ENCODE data around the gene EPOP. TPM values are rescaled to one million over a fixed set of nuclear protein-coding genes. Genes with fewer than 3 reads are reported as not detected.
A peak's percentile ranks its signal among the peaks of the same experiment; 100 is the strongest.

EPOP gene
- total RNA-seq, 1 donor from 2014 or later, result 8.2 TPM

DNA sequence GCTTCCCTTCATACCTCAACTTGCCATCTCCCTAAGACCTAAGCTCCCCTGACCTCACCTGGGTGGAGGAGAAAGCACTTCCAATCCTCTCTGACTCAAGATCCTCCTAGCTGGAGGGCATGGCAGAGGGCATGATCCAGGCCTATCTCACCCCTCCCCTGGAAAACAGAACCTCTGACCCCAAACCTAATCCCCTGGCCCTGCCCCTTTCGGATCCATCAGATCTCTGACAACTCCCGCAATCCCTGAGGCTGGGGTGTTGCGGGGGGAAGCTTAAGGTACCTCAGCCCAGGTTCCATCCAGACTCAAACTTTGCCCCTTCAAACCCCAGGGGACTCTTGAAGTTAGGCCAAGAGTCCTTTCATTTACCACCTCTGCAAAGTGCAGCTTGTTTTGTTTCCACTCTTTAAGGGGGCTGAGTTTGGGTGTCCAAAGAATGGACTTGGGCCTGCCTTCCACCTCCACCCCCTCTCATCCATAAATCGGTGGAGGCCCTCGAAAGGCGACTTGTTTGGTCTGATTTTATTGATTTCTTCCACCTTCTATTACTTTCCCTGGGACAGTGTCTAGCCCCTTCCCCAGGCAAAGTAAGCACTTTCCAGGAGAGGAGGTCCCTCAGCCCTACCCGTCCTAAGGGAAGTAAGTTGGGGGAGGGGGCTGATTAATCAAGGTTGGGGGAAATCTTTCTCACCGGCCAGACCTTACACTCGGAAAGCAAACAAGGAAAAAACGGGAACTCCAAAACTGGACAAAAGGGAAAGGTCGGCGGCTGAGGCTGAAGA is 2.6 kb downstream of the EPOP start:
- Mint-ChIP-seq H3K4me3 (ENCODE audit: low read depth) (peak overlapping the region; percentile 79), H3K9me3 (ENCODE audit: low read depth) (no peaks in the 10 kb centered on the region), H3K27me3 (peaks cover 73% of the 10 kb centered on the region), H3K27ac (peak overlapping the region; percentile 85), H3K4me1 (ENCODE audit: low read depth) (peaks cover 13% of the 10 kb centered on the region), H3K36me3 (ENCODE audit: insufficient read depth) (no peaks in the 10 kb centered on the region)
- no peak for DNase-seq (ENCODE audit: low spot score, unreplicated experiment)
- TF ChIP-seq, protein P1, sequence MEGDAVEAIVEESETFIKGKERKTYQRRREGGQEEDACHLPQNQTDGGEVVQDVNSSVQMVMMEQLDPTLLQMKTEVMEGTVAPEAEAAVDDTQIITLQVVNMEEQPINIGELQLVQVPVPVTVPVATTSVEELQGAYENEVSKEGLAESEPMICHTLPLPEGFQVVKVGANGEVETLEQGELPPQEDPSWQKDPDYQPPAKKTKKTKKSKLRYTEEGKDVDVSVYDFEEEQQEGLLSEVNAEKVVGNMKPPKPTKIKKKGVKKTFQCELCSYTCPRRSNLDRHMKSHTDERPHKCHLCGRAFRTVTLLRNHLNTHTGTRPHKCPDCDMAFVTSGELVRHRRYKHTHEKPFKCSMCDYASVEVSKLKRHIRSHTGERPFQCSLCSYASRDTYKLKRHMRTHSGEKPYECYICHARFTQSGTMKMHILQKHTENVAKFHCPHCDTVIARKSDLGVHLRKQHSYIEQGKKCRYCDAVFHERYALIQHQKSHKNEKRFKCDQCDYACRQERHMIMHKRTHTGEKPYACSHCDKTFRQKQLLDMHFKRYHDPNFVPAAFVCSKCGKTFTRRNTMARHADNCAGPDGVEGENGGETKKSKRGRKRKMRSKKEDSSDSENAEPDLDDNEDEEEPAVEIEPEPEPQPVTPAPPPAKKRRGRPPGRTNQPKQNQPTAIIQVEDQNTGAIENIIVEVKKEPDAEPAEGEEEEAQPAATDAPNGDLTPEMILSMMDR (IDR thresholded peaks at IDR 0.05; ENCODE audit: unreplicated experiment), result no peak

DNA sequence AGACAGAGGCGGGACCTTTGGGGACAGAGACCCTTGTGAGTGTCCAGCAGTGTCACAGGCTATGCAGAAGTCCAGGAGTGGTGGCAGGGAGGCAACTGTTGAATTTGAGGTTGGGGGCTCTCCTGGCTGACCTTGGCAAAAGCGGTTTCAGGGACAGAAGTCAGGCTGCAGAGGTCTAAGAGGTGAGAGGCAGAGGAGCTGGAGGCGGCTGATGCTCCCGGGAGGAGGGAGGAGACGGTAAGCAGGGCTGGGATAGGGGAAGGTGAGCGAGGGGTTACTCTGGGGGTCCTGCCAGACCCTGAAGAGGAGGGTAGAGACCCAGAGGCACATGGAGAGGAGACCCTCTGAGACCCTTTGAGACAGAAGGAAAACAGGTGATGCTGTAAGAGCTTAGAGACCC is 5.2 kb downstream of the EPOP start:
- no peak for DNase-seq (ENCODE audit: low spot score, unreplicated experiment)
- TF ChIP-seq, protein P1 (IDR thresholded peaks at IDR 0.05; ENCODE audit: unreplicated experiment), result no peak
- no peaks in the 10 kb centered on the region for H3K9me3 Mint-ChIP-seq (ENCODE audit: low read depth)
- no peaks in the 10 kb centered on the region for H3K36me3 Mint-ChIP-seq (ENCODE audit: insufficient read depth)
- H3K27ac Mint-ChIP-seq, result peak overlapping the region; percentile 23
- H3K4me1 Mint-ChIP-seq (ENCODE audit: low read depth), result peaks cover 13% of the 10 kb centered on the region
- H3K27me3 Mint-ChIP-seq, result peaks cover 56% of the 10 kb centered on the region
- no peak overlapping the region for H3K4me3 Mint-ChIP-seq (ENCODE audit: low read depth)

DNA sequence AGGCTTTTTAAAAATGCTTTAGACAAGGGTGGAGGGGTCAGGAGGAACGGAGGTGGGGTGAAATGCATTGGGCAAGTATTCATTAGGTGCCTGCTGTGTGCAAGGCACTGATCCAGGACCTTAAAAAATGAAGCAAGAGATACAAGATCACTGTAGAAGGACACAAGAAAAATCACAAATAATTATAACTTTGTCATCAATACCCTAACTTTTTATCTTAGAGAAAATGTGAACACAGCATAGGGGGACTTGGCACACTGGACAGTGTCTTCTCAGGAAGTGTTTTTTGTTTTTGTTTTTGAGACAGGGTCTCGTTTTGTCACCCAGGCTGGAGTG is 7.0 kb downstream of the EPOP start:
- Mint-ChIP-seq H3K27me3 (peaks cover 56% of the 10 kb centered on the region), H3K36me3 (ENCODE audit: insufficient read depth) (no peaks in the 10 kb centered on the region)

DNA sequence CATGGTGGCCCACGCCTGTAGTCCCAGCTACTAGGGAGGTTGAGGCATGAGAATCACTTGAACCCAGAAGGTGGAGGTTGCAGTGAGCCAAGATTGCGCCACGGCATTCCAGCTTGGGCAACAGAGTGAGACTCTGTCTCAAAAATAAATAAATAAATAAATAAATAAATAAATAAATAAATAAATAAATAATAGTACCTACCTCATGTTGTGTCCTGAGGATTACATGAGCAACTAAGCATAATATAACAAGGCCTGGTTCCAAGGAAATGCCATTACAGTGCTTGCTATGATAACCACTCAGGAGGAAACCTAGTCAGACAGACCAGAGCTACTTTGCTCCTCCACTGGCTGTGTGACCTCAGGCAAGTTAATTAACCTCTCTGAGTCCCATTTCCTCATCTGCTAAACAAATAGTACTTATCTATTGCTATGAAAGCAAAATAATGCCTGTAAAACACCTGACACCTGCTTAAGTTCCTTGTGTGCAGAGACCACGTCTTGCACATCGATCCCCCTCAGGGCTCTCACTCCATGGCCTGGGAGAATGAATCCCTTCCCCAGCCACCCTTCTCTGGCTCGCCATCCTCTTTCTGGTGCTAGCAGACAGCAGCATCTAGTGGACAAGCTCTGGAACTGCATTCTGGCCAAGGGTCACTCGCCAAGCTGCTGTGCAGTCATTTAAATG is 7.5 kb downstream of the EPOP start:
- H3K4me3 Mint-ChIP-seq (ENCODE audit: low read depth), result no peak overlapping the region
- H3K9me3 Mint-ChIP-seq (ENCODE audit: low read depth), result no peaks in the 10 kb centered on the region
- H3K36me3 Mint-ChIP-seq (ENCODE audit: insufficient read depth), result no peaks in the 10 kb centered on the region
- H3K27ac Mint-ChIP-seq, result peak overlapping the region; percentile 53
- TF ChIP-seq, protein P1 (IDR thresholded peaks at IDR 0.05; ENCODE audit: unreplicated experiment), result peak; percentile 95
- H3K27me3 Mint-ChIP-seq, result peaks cover 53% of the 10 kb centered on the region
- DNase-seq (ENCODE audit: low spot score, unreplicated experiment), result peak; percentile 59
- peaks cover 10% of the 10 kb centered on the region for H3K4me1 Mint-ChIP-seq (ENCODE audit: low read depth)

More for the DNA sequence above, 7.0 kb downstream of the EPOP start:
- Mint-ChIP-seq H3K4me1 (ENCODE audit: low read depth) (peaks cover 13% of the 10 kb centered on the region), H3K27ac (peak overlapping the region; percentile 53), H3K9me3 (ENCODE audit: low read depth) (no peaks in the 10 kb centered on the region), H3K4me3 (ENCODE audit: low read depth) (no peak overlapping the region)
- TF ChIP-seq, protein P1 (IDR thresholded peaks at IDR 0.05; ENCODE audit: unreplicated experiment), result peak; percentile 3
- no peak for DNase-seq (ENCODE audit: low spot score, unreplicated experiment)

DNA sequence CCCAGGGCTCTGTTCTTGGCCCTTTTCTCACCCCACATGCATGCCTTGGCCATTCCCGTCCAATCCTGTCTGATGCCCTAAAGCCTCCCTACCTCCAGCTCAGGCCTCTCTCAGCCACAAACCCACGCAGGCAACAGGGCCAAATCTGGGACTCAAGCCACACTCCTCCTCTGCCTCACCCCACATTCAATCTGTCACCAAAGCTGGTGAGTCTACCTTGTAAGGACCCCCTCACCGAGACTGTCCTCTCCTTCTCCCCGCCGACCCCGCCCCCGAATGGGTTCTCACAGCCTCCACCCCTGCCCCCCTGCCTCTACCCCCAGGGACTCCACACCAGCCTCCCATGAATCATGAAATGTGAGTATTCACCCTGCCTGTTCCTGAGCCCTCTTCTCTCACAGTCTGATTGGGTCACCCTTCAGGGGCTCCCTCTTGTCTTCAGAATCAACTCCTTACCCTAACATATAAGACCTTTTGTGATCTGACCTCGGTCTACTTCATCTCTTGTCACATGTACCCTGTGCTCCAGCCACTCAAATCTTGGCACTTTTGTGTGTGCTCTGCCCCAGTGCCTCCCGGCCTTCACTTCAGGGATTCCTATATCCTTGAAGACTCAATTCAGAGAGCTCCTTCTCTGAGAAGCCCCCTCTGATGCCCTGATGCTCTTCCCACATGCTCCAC is 10.7 kb downstream of the EPOP start:
- H3K27ac Mint-ChIP-seq, result no peak overlapping the region
- TF ChIP-seq, protein P1 (IDR thresholded peaks at IDR 0.05; ENCODE audit: unreplicated experiment), result no peak

More for the DNA sequence above, 10.7 kb downstream of the EPOP start:
- Mint-ChIP-seq H3K9me3 (ENCODE audit: low read depth) (no peaks in the 10 kb centered on the region), H3K36me3 (ENCODE audit: insufficient read depth) (no peaks in the 10 kb centered on the region), H3K4me3 (ENCODE audit: low read depth) (no peak overlapping the region), H3K27me3 (peaks cover 30% of the 10 kb centered on the region), H3K4me1 (ENCODE audit: low read depth) (peaks cover 2% of the 10 kb centered on the region)
- DNase-seq (ENCODE audit: low spot score, unreplicated experiment), result no peak
